ENCODE results near the gene ACTBL2.

DNA sequence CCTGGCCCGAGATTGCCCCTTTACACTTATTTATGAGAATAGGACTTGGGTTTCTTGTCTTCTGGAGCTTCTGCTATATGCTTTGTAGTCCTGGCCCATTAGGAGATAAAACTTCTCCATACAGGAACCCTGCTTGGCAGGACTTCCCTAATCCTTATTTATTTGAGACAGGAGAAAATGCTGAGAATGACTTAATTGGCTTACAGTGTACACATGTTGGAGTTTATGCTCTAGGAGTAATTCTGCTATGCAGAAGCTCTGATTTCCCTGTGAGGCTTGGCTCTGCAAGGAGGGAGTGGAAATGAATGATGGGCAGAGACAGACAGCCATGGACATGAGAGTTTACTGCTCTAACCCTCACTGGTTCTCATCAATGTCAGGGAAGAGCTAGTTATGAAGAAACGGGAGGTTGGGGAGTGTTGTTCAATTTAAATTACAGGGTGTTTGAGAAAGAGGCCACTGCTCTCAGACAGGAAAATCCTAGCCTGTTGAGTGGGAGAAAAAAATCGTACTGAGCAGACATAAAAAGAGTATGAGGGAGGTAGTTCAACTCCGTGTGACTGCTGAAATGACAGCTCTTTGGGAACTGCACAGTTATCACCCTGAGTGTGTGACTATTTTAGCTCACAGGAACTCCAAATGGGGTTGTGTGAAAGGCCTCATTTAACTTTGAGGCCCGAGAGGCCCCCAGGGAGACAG lies 37.5 kb downstream of the ACTBL2 start:
- TF ChIP-seq, protein P1, sequence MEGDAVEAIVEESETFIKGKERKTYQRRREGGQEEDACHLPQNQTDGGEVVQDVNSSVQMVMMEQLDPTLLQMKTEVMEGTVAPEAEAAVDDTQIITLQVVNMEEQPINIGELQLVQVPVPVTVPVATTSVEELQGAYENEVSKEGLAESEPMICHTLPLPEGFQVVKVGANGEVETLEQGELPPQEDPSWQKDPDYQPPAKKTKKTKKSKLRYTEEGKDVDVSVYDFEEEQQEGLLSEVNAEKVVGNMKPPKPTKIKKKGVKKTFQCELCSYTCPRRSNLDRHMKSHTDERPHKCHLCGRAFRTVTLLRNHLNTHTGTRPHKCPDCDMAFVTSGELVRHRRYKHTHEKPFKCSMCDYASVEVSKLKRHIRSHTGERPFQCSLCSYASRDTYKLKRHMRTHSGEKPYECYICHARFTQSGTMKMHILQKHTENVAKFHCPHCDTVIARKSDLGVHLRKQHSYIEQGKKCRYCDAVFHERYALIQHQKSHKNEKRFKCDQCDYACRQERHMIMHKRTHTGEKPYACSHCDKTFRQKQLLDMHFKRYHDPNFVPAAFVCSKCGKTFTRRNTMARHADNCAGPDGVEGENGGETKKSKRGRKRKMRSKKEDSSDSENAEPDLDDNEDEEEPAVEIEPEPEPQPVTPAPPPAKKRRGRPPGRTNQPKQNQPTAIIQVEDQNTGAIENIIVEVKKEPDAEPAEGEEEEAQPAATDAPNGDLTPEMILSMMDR (optimal IDR thresholded peaks at IDR 0.05 in 1 of 3, IDR thresholded peaks at IDR 0.05 in 1 of 3, conservative IDR thresholded peaks at IDR 0.05 in 1 of 3; ENCODE audit: extremely low read depth in 1 of 3, insufficient read depth in 2 of 3, low read length in 3 of 3), result no peak
- TF ChIP-seq EZH2 (IDR thresholded peaks at IDR 0.05; ENCODE audit: low read length), result no peak

Data from keratinocyte (primary cell).